DOHH2 (cell line): ENCODE measurements around the gene ETV6.

Experiments
- H3F3A ChIP-seq: fragments of 200-600 bp; sonication (generic), shearing (Covaris generic); 2 replicates; pipeline ENCODE4 v1.6.0; 2016; ENCODE audit warnings: antibody characterized with exemption, mild to moderate bottlenecking; ENCODE audit not compliant: control insufficient read depth, insufficient read depth
- H3K27ac ChIP-seq: fragments of 200-600 bp; sonication (generic); 2 replicates; pipeline ENCODE4 v1.5.1; 2014; ENCODE audit warnings: low read depth, mild to moderate bottlenecking, low read length, moderate library complexity
- H3K27me3 ChIP-seq: fragments of 200-600 bp; sonication (generic); 2 replicates; pipeline ENCODE4 v1.6.1; 2014; ENCODE audit warnings: mild to moderate bottlenecking, low read length, mixed read lengths; ENCODE audit not compliant: control insufficient read depth
- H3K36me3 ChIP-seq: fragments of 200-600 bp; sonication (generic); 2 replicates; pipeline ENCODE4 v1.6.1; 2014; ENCODE audit warnings: mild to moderate bottlenecking, low read length, moderate library complexity, mixed read lengths; ENCODE audit not compliant: control insufficient read depth
- H3K4me1 ChIP-seq: fragments of 200-600 bp; sonication (generic); 2 replicates; pipeline ENCODE4 v1.6.1; 2014; ENCODE audit warnings: mild to moderate bottlenecking, low read length, mixed read lengths; ENCODE audit not compliant: control insufficient read depth
- H3K4me2 ChIP-seq: fragments of 200-600 bp; sonication (generic); 2 replicates; pipeline ENCODE4 v1.6.0; 2014; ENCODE audit warnings: mild to moderate bottlenecking, low read length, moderate library complexity
- H3K4me3 ChIP-seq: fragments of 200-600 bp; sonication (generic); 2 replicates; pipeline ENCODE4 v1.5.1; 2014; ENCODE audit warnings: mild to moderate bottlenecking, low read length, mixed read lengths
- H3K79me2 ChIP-seq: fragments of 200-600 bp; sonication (generic); 2 replicates; pipeline ENCODE4 v1.6.1; 2014; ENCODE audit warnings: mild to moderate bottlenecking, low read length, mixed read lengths; ENCODE audit not compliant: control insufficient read depth
- H3K9me2 ChIP-seq: fragments of 200-600 bp; sonication (generic); replicated peaks from 2 replicates; pipeline ENCODE4 v1.6.1; 2014; ENCODE audit warnings: mild to moderate bottlenecking, low read length, mixed read lengths; ENCODE audit not compliant: control insufficient read depth
- H3K9me3 ChIP-seq: fragments of 200-600 bp; sonication (generic); 2 replicates; pipeline ENCODE4 v1.6.1; 2014; ENCODE audit warnings: antibody characterized with exemption, low read length, mixed read lengths; ENCODE audit not compliant: control insufficient read depth, insufficient read depth
- H4K20me1 ChIP-seq: fragments of 200-600 bp; sonication (generic); 2 replicates; pipeline ENCODE4 v1.6.0; 2014; ENCODE audit warnings: low read depth, mild to moderate bottlenecking, antibody characterized with exemption, low read length, moderate library complexity; ENCODE audit not compliant: control insufficient read depth, insufficient read depth
- EZH2phosphoT487 ChIP-seq: fragments of 200-600 bp; sonication (generic); IDR thresholded peaks from 2 replicates; pipeline ENCODE4 v1.6.1; 2017; ENCODE audit warnings: borderline replicate concordance, mild to moderate bottlenecking, antibody characterized with exemption, low read length, moderate library complexity, mixed read lengths
- TF ChIP-seq, protein P1 (sequence below): fragments of 200-600 bp; sonication (generic); IDR thresholded peaks from one replicate; pipeline ENCODE4 v1.5.1; 2014; ENCODE audit warnings: antibody characterized with exemption, mild to moderate bottlenecking, low read depth, low read length; ENCODE audit not compliant: poor library complexity, severe bottlenecking

The ETV6 gene

GRCh38 chr12:11635341-11635740 is 14.1 kb upstream of the ETV6 start:
- H3K27me3 ChIP-seq: no peaks in the 10 kb centered on the region; the same call in 1 of the 2 replicates
- H3K4me3 ChIP-seq: no peak overlapping the region
- no peaks in the 10 kb centered on the region for H3F3A ChIP-seq
- H3K4me1 ChIP-seq: no peaks in the 10 kb centered on the region
- H3K27ac ChIP-seq: no peak overlapping the region
- no peaks in the 10 kb centered on the region for H4K20me1 ChIP-seq
- H3K79me2 ChIP-seq: no peaks in the 10 kb centered on the region
- TF ChIP-seq, protein P1, sequence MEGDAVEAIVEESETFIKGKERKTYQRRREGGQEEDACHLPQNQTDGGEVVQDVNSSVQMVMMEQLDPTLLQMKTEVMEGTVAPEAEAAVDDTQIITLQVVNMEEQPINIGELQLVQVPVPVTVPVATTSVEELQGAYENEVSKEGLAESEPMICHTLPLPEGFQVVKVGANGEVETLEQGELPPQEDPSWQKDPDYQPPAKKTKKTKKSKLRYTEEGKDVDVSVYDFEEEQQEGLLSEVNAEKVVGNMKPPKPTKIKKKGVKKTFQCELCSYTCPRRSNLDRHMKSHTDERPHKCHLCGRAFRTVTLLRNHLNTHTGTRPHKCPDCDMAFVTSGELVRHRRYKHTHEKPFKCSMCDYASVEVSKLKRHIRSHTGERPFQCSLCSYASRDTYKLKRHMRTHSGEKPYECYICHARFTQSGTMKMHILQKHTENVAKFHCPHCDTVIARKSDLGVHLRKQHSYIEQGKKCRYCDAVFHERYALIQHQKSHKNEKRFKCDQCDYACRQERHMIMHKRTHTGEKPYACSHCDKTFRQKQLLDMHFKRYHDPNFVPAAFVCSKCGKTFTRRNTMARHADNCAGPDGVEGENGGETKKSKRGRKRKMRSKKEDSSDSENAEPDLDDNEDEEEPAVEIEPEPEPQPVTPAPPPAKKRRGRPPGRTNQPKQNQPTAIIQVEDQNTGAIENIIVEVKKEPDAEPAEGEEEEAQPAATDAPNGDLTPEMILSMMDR: no peak
- TF ChIP-seq EZH2phosphoT487: no peak
- H3K9me3 ChIP-seq: no peaks in the 10 kb centered on the region; the same call in 1 of the 2 replicates
- H3K4me2 ChIP-seq: no peak overlapping the region
- no peaks in the 10 kb centered on the region for H3K36me3 ChIP-seq
- H3K9me2 ChIP-seq: no peaks in the 10 kb centered on the region

DNA sequence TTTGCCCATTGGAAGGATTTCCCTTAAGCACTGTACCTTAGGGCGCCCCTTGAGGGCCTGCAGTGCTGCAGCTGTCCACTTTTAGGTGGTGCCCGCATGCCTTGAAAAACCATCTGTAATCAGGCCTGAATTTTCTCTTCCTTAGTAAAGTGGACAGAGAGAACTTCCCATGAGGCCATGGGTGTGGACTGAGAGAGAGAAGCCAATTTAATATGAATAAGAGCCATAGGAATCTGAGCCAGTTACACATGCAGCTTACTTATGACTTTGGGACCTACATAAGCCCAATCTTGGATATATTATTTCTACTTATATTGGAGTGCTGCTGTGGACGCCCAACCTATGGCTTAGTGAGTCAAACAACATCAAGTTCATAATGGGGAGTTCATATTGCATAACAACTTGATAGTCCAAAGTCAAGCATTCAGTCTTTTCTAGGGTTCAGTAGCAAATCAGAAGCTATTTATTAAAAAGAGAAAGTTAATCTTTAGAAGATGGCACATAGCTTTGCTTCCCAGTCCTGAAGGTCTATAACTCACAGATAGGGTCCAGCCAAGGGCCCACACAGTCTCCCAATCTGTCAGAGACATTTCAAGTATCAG is 11.1 kb upstream of the ETV6 start:
- Histone ChIP-seq H3K79me2 (no peaks in the 10 kb centered on the region), H3F3A (no peaks in the 10 kb centered on the region), H3K36me3 (no peaks in the 10 kb centered on the region), H3K27ac (no peak overlapping the region), H3K27me3 (no peaks in the 10 kb centered on the region; the same call in 1 of the 2 replicates), H3K9me2 (no peaks in the 10 kb centered on the region), H3K4me1 (no peaks in the 10 kb centered on the region), H3K9me3 (no peaks in the 10 kb centered on the region; the same call in 1 of the 2 replicates), H4K20me1 (no peaks in the 10 kb centered on the region), H3K4me3 (no peak overlapping the region), H3K4me2 (no peak overlapping the region)
- TF ChIP-seq EZH2phosphoT487: no peak
- TF ChIP-seq, protein P1: no peak

GRCh38 chr12:11639454-11639853 is 10.0 kb upstream of the ETV6 start:
- no peaks in the 10 kb centered on the region for H3F3A ChIP-seq
- H3K79me2 ChIP-seq: no peaks in the 10 kb centered on the region
- H3K27ac ChIP-seq: no peak overlapping the region
- no peaks in the 10 kb centered on the region for H3K27me3 ChIP-seq
- no peak overlapping the region for H3K4me3 ChIP-seq
- no peaks in the 10 kb centered on the region for H3K36me3 ChIP-seq
- no peak for TF ChIP-seq EZH2phosphoT487
- TF ChIP-seq, protein P1: no peak
- H3K4me1 ChIP-seq: no peaks in the 10 kb centered on the region
- no peaks in the 10 kb centered on the region for H3K9me2 ChIP-seq
- no peak overlapping the region for H3K4me2 ChIP-seq
- no peaks in the 10 kb centered on the region for H4K20me1 ChIP-seq
- no peaks in the 10 kb centered on the region; the same call in 1 of the 2 replicates for H3K9me3 ChIP-seq
